K562 (cell line): ENCODE data around the gene SOWAHC. TPM values are rescaled to one million over a fixed set of nuclear protein-coding genes. Genes with fewer than 3 reads are reported as not detected.

ENCODE experiments used
- ATAC-seq: fragments of 200-7000 bp; cut with Tn5 transposase; 3 replicates; pipeline ENCODE4 v1.9.1; 2020; ENCODE audit warnings: moderate library complexity
- BruUV-seq: library from RNA; stranded (reverse); fragments of 400-500 nt; replicated peaks from 2 replicates; lab custom pipeline; 2021; lab: Mats Ljungman, UMichigan
- CTCF ChIA-PET: fragments of 300-600 bp; formaldehyde crosslinking; extraction: SDS; loops from one replicate; lab custom pipeline; 2021; ENCODE audit warnings: low intra/inter-chr PET ratio; lab: Yijun Ruan, JAX
- POLR2A ChIA-PET: fragments of 300-600, 350-650 bp; sonication (Branson Sonifier 250); formaldehyde crosslinking; extraction: SDS; loops from one replicate; lab custom pipeline; 2021; ENCODE audit warnings: antibody characterized with exemption, inconsistent platforms; lab: Yijun Ruan, JAX
- DNase-seq, 4 experiments: peaks; one replicate each; pipeline versions ENCODE4 v3.0.0 to v3.0.0-alpha.2; 2011 to 2018; ENCODE audit warnings: low spot score in 3 of 4, mixed read lengths in 3 of 4; ENCODE audit errors: extremely low read depth in 1 of 4
- FAIRE-seq: peaks from 2 replicates; lab custom pipeline; 2011; peaks lifted over from hg19 to GRCh38; lab: Jason Lieb, UNC
- H2AFZ ChIP-seq: 2 replicates; pipeline ENCODE4 v1.6.0; 2011; ENCODE audit warnings: low read depth, low read length, control low read depth, inconsistent platforms
- H3K27ac ChIP-seq: fragments of 200-600 bp; 3 replicates; pipeline ENCODE4 v1.8.0; 2011; ENCODE audit warnings: low read depth, mild to moderate bottlenecking, control low read depth, inconsistent platforms, low read length, moderate library complexity, mixed read lengths; ENCODE audit errors: extremely low read depth
- H3K27me3 ChIP-seq, 2 experiments: fragments of 300-600 bp in 1 of 2; 2 replicates in 1 of 2; 3 replicates in 1 of 2; pipeline versions ENCODE4 v1.6.0 to v1.8.0; 2011; ENCODE audit warnings: inconsistent platforms in 2 of 2, low read length in 2 of 2, mild to moderate bottlenecking in 1 of 2, mixed read lengths in 1 of 2, moderate library complexity in 1 of 2; ENCODE audit not compliant: control insufficient read depth in 2 of 2, insufficient read depth in 2 of 2
- H3K36me3 ChIP-seq: fragments of 300-600 bp; 3 replicates; pipeline ENCODE4 v1.8.0; 2011; ENCODE audit warnings: mild to moderate bottlenecking, low read length, inconsistent platforms; ENCODE audit not compliant: control insufficient read depth, insufficient read depth
- H3K4me1 ChIP-seq, 2 experiments: fragments of 200-600 bp in 1 of 2; replicated peaks in 1 of 2; 2 replicates in 1 of 2; 3 replicates in 1 of 2; pipeline versions ENCODE4 v1.5.1 to v1.8.0; 2011; ENCODE audit warnings: inconsistent platforms in 2 of 2, low read length in 2 of 2, mild to moderate bottlenecking in 1 of 2, mixed read lengths in 1 of 2, moderate library complexity in 1 of 2; ENCODE audit not compliant: control insufficient read depth in 2 of 2, insufficient read depth in 2 of 2
- H3K4me2 ChIP-seq: 2 replicates; pipeline ENCODE4 v1.6.1; 2011; ENCODE audit warnings: low read length, control low read depth, inconsistent platforms, mixed read lengths; ENCODE audit not compliant: insufficient read depth
- H3K4me3 ChIP-seq: fragments of 200-600 bp; sonication (generic), shearing (Covaris generic); 2 replicates; pipeline ENCODE4 v1.5.1; 2016; ENCODE audit warnings: control low read depth, inconsistent platforms
- H3K79me2 ChIP-seq: fragments of 200-600 bp; 3 replicates; pipeline ENCODE4 v1.8.0; 2011; ENCODE audit warnings: low read length, inconsistent platforms; ENCODE audit not compliant: control insufficient read depth, insufficient read depth
- H3K9ac ChIP-seq, 2 experiments: 2 replicates each; pipeline versions ENCODE4 v1.6.0 to v1.6.1; 2011; ENCODE audit warnings: low read depth in 2 of 2, low read length in 2 of 2, control low read depth in 1 of 2, inconsistent platforms in 1 of 2, mild to moderate bottlenecking in 1 of 2, mixed read lengths in 1 of 2; ENCODE audit not compliant: insufficient read depth in 1 of 2
- H3K9me1 ChIP-seq: one replicate; pipeline ENCODE4 v1.6.0; 2011; ENCODE audit warnings: inconsistent platforms, mild to moderate bottlenecking, low read length, moderate library complexity; ENCODE audit not compliant: control insufficient read depth, insufficient read depth
- H3K9me3 ChIP-seq: replicated peaks from 2 replicates; pipeline ENCODE4 v1.5.1; 2011; ENCODE audit warnings: low read depth, low read length, inconsistent platforms; ENCODE audit not compliant: control insufficient read depth, insufficient read depth
- H4K20me1 ChIP-seq: replicated peaks from 2 replicates; pipeline ENCODE4 v1.6.1; 2011; ENCODE audit warnings: low read length, inconsistent platforms, mixed read lengths; ENCODE audit not compliant: control insufficient read depth, insufficient read depth
- BACH1 ChIP-seq: fragments of 200-800 bp; sonication (Bioruptor generic); IDR thresholded peaks from 2 replicates; pipeline ENCODE4 v1.6.1; 2016; ENCODE audit warnings: missing genetic modification characterization, missing compliant biosample characterization
- BDP1 ChIP-seq: IDR thresholded peaks from 3 replicates; pipeline ENCODE4 v1.6.1; 2011; ENCODE audit not compliant: insufficient read length, insufficient read depth
- BRF1 ChIP-seq: IDR thresholded peaks from 3 replicates; pipeline ENCODE4 v1.6.1; 2011; ENCODE audit warnings: borderline replicate concordance, mild to moderate bottlenecking; ENCODE audit not compliant: insufficient read length; ENCODE audit errors: extremely low read depth
- FOXA3 ChIP-seq, 2 experiments: fragments of 450-650 bp in 1 of 2; sonication (generic) in 1 of 2; formaldehyde crosslinking; IDR thresholded peaks in 1 of 2; conservative IDR thresholded peaks in 1 of 2; 2 replicates each; pipeline versions ENCODE4 v1.4.0 to v1.8.0; 2020 to 2022; ENCODE audit warnings: mild to moderate bottlenecking in 2 of 2, missing genetic modification reagents in 1 of 2
- KDM5B ChIP-seq: fragments of 200-600 bp; sonication (generic); IDR thresholded peaks from 2 replicates; pipeline ENCODE4 v1.6.1; 2012; ENCODE audit warnings: low read depth, mild to moderate bottlenecking, moderate library complexity, low read length, control low read depth, inconsistent platforms; ENCODE audit not compliant: insufficient replicate concordance
- MAFF ChIP-seq: IDR thresholded peaks from 2 replicates; pipeline ENCODE4 v1.6.1; 2012; ENCODE audit warnings: low read length, improper control_type of control experiment
- NEUROD1 ChIP-seq: fragments of 150-350 bp; IDR thresholded peaks from 2 replicates; pipeline ENCODE4 v1.6.1; 2014; ENCODE audit warnings: borderline replicate concordance, low read length, low read depth; ENCODE audit not compliant: partially characterized antibody
- NR2F6 ChIP-seq: fragments of 450-650 bp; formaldehyde crosslinking; IDR thresholded peaks from 2 replicates; pipeline ENCODE4 v1.4.0; 2020; ENCODE audit warnings: mild to moderate bottlenecking
- RUNX1 ChIP-seq: sonication (generic); IDR thresholded peaks from 2 replicates; pipeline ENCODE4 v1.6.1; 2016; ENCODE audit warnings: antibody characterized with exemption, low read depth
- ZC3H11A ChIP-seq: IDR thresholded peaks from 2 replicates; pipeline ENCODE4 v1.6.1; 2012; ENCODE audit warnings: low read depth, low read length, improper control_type of control experiment
- ZFP1 ChIP-seq: fragments of 450-650 bp; formaldehyde crosslinking; IDR thresholded peaks from 2 replicates; pipeline ENCODE4 v1.4.0; 2020; ENCODE audit warnings: mild to moderate bottlenecking, mixed read lengths
- ZNF146 ChIP-seq: IDR thresholded peaks from one replicate; pipeline ENCODE4 v1.6.1; 2018; ENCODE audit warnings: missing compliant biosample characterization; ENCODE audit not compliant: unreplicated experiment
- ZNF449 ChIP-seq: fragments of 250-450 bp; sonication (Bioruptor Pico); IDR thresholded peaks from 2 replicates; pipeline ENCODE4 v1.8.0; 2022; ENCODE audit warnings: moderate library complexity, mild to moderate bottlenecking, inconsistent platforms
- WGBS: fragments of 100-300 bp; shearing (Covaris generic); methylation state at CpG from one replicate; pipeline ENCODE4 v1.1.6; 2016; ENCODE audit warnings: low coverage, mixed read lengths; ENCODE audit not compliant: insufficient coverage; ENCODE audit errors: missing lambda C conversion rate; 5-methylcytosine and 5-hydroxymethylcytosine counted together
- in situ Hi-C: fragments of 300-500 bp; cut with MboI; formaldehyde crosslinking; loops from 4 replicates; pipeline ENCODE4 v1.15.0; 2018; ENCODE audit warnings: inconsistent platforms, mixed read lengths
- intact Hi-C: fragments of 100-400 bp; cut with micrococcal nuclease; formaldehyde crosslinking; loops from 2 replicates; pipeline ENCODE4 v1.14.2; 2022
- polyA plus RNA-seq, 8 experiments: library from polyadenylated mRNA; depleted of rRNA in 4 of 8; stranded (reverse) in 5 of 8; unstranded in 3 of 8; fragments of >200 nt; fragmentation: Nextera tagmentation in 2 of 8; fragmentation: Illumina TruSeq in 1 of 8; extraction: Ambion mirVana in 2 of 8; extraction: Trizol in 1 of 8; gene quantifications; 2 replicates each; pipeline versions ENCODE4 v1.2.1 to v1.2.3, GENCODE V29; 2011 to 2014; ENCODE audit warnings: inconsistent platforms in 1 of 8, missing spikeins in 1 of 8
- total RNA-seq, 7 experiments: library from RNA; depleted of rRNA in 6 of 7; stranded (reverse); fragments of >200 nt in 6 of 7; fragmentation: Illumina TruSeq in 2 of 7; extraction: Trizol in 2 of 7; gene quantifications; 2 replicates each; pipeline versions ENCODE4 v1.2.1 to v1.2.3, GENCODE V29; 2011 to 2021; ENCODE audit warnings: low replicate concordance in 1 of 7
- TF ChIP-seq, protein P1 (sequence below): sonication (generic); formaldehyde crosslinking; IDR thresholded peaks from 2 replicates; pipeline ENCODE4 v1.8.1; 2023; ENCODE audit warnings: missing genetic modification reagents, mild to moderate bottlenecking, borderline replicate concordance

SOWAHC gene
- total and polyA plus RNA-seq, 9 of the 15 experiments (the other 6 are each of a cell fraction or from before 2014, with no cell fraction given), result 0.04 TPM; not detected in 8

- no peaks in the 10 kb centered on the region for H3K79me2 ChIP-seq
- no peaks in the 10 kb centered on the region for H3K9me1 ChIP-seq
- WGBS, result under 1% methylated on average over 6 of the region's 6 CpGs
- CTCF ChIA-PET, result no interaction called here
- FAIRE-seq, result no peak
- intact Hi-C loops (no loop called here), in situ Hi-C loops (no loop called here)
- H3K27me3 ChIP-seq, result peaks cover 0 to 7% of the 10 kb centered on the region in 2 experiments; a peak in 2 of 5 replicates
- H3K9me3 ChIP-seq, result no peaks in the 10 kb centered on the region
- no peak overlapping the region for H3K4me3 ChIP-seq
- TF ChIP-seq ZFP1 (CRISPR knock-in tag) (no peak), RUNX1 (no peak), ZC3H11A (no peak), NR2F6 (CRISPR knock-in tag) (no peak), MAFF (no peak), FOXA3 (CRISPR knock-in tag; conservative IDR thresholded peaks at IDR 0.05 in 1 of 2, IDR thresholded peaks at IDR 0.05 in 1 of 2) (no peak), KDM5B (no peak), ZNF449 (no peak), BACH1 (tag) (no peak), ZNF146 (CRISPR knock-in tag) (no peak), NEUROD1 (no peak), BRF1 (no peak), BDP1 (no peak)
- TF ChIP-seq, protein P1, sequence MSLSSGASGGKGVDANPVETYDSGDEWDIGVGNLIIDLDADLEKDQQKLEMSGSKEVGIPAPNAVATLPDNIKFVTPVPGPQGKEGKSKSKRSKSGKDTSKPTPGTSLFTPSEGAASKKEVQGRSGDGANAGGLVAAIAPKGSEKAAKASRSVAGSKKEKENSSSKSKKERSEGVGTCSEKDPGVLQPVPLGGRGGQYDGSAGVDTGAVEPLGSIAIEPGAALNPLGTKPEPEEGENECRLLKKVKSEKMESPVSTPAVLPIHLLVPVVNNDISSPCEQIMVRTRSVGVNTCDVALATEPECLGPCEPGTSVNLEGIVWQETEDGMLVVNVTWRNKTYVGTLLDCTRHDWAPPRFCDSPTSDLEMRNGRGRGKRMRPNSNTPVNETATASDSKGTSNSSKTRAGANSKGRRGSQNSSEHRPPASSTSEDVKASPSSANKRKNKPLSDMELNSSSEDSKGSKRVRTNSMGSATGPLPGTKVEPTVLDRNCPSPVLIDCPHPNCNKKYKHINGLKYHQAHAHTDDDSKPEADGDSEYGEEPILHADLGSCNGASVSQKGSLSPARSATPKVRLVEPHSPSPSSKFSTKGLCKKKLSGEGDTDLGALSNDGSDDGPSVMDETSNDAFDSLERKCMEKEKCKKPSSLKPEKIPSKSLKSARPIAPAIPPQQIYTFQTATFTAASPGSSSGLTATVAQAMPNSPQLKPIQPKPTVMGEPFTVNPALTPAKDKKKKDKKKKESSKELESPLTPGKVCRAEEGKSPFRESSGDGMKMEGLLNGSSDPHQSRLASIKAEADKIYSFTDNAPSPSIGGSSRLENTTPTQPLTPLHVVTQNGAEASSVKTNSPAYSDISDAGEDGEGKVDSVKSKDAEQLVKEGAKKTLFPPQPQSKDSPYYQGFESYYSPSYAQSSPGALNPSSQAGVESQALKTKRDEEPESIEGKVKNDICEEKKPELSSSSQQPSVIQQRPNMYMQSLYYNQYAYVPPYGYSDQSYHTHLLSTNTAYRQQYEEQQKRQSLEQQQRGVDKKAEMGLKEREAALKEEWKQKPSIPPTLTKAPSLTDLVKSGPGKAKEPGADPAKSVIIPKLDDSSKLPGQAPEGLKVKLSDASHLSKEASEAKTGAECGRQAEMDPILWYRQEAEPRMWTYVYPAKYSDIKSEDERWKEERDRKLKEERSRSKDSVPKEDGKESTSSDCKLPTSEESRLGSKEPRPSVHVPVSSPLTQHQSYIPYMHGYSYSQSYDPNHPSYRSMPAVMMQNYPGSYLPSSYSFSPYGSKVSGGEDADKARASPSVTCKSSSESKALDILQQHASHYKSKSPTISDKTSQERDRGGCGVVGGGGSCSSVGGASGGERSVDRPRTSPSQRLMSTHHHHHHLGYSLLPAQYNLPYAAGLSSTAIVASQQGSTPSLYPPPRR (CRISPR knock-in tag), result no peak
- no peak for DNase-seq
- no TSS peak for BruUV-seq
- POLR2A ChIA-PET, result no interaction called here
- no peak overlapping the region for H3K27ac ChIP-seq
- no peaks in the 10 kb centered on the region for H3K4me1 ChIP-seq
- H2AFZ ChIP-seq, result no peak overlapping the region
- ATAC-seq, result no peak
- H3K9ac ChIP-seq, result no peak overlapping the region
- H3K4me2 ChIP-seq, result no peak overlapping the region
- H3K36me3 ChIP-seq, result no peaks in the 10 kb centered on the region
- H4K20me1 ChIP-seq, result no peaks in the 10 kb centered on the region
Measured at GRCh38 chr2:109582928-109583895, 31.0 kb upstream of the SOWAHC start.
